IPS DF 4.7 (cell line): ENCODE measurements around the gene MAST3.

Experiments used
- DNase-seq: peaks from one replicate; pipeline ENCODE4 v3.0.0-alpha.2; 2013; ENCODE audit warnings: low spot score; ENCODE audit errors: extremely low read depth

MAST3 gene

DNA sequence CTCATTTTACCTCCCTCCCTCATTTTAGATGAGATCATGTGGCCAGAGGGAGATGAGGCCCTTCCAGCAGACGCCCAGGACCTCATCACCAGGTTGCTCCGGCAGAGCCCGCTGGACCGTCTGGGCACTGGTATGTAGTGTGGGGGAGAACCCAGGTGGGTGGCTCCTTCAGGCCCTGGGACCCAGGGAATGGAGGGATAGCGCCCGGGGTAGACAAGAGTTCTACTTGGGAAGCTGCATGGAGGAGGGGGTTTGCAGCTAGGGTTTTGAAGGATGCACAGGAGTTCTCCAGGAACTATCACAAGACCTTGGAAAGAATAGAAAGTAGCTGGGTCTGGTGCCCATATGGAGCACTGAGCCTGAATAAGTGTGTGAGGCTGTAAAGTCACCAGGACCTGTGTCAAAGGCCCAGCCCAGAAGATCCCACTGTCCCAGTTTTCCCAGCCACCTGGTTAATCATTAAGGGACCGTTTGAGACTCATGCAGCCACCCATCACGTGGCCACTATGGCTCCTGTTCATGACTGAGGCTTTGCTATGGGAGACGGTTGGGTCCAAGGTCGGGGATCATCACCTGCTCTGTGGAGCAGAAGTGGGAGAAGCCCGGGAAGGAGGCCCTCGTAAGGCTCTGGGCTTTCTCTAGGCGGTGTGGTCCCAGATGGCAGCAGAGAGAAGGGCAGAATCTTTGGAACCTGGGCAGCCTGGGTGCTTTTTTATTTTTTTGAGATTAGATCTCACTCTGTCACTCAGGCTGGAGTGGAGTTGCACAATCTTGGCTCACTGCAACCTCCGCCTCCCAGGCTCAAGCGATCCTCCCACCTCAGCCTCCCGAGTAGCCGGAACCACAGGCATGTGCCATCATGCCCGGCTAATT is 38.4 kb downstream of the MAST3 start:
- no peak for DNase-seq

DNA sequence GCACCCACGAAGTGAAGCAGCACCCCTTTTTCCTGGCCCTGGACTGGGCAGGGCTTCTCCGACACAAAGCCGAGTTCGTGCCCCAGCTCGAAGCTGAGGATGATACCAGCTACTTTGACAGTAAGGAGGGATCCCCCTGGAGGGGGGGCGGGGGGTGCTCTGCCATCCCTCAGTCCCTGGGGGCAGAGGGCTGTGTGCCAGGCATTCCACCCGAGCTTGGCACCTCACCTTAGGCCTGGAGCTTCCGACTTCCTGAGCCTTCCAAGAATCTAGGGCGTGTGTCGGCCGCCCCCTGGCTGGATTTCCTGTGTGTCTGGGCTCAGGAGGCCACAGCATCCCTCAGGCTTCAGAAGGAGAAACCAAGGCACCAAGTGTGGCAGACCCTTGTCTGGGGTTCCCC is 39.7 kb downstream of the MAST3 start:
- DNase-seq = no peak

DNA sequence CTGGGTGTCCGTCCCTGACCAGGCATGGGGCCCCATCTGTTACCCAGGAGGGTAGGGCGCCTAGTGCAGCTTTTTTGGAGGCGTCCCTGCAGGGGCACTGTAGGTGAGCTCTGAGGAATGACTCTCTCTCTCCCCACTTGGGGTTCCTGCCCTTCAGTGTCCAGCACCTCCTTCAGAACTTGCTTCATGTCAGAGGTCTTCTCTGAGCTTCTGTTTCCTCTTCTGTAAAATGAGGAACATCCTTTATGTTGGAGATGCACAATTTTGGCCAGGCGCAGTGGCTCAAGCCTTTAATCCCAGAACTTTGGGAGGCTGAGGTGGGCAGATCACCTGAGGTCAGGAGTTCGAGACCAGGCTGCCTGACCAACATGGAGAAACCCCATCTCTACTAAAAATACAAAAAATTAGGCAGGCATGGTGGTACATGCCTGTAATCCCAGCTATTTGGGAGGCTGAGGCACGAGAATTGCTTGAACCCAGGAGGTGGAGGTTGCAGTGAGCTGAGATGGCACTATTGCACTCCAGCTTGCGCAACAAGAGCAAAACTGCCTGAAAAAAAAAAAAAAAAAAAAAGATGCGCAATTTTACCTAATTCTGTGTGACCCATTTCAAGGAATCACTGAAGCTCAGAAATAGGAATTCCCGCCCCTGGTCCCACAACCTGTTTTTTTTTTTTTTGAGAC is 40.2 kb downstream of the MAST3 start:
- no peak for DNase-seq

GRCh38 chr19:18140473-18140872 is 42.9 kb downstream of the MAST3 start:
- DNase-seq = no peak

GRCh38 chr19:18141031-18141430 is 43.5 kb downstream of the MAST3 start:
- DNase-seq = no peak

DNA sequence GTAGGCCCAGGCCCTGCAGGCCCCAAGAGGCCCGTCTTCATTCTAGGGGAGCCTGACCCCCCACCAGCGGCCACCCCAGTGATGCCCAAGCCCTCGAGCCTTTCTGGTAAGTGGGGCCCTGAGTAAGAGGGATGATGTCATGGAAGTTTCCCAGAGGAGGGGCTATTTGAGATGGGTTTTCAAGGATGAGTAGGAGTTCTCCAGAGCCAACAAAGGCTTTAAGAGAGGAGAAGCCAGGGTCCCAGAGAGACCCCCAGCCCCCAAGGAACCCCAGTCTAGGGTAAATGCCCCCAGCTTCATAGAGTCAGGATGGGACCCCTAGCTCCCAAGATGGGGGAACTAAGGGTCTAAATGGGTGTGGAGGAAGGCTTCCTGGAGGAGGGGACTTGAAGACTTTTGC is 46.3 kb downstream of the MAST3 start:
- DNase-seq = no peak

GRCh38 chr19:18144361-18144760 is 46.8 kb downstream of the MAST3 start:
- DNase-seq = no peak

DNA sequence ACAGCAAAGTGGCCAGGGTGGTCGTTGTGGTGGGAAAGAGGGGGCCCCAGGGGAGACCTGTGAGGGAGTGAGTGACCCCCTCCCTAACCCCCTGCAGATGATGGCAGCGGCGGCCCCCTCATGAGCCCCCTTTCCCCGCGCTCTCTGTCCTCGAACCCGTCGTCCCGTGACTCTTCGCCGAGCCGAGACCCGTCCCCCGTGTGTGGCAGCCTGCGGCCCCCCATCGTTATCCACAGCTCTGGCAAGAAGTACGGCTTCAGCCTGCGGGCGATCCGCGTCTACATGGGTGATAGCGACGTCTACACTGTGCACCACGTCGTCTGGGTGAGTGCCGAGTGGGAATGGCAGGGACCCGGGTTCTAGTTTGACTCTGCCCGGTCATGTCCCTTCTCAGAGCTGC is 47.3 kb downstream of the MAST3 start:
- DNase-seq = no peak

- DNase-seq = no peak
These were observed 47.9 kb downstream of the MAST3 start for GRCh38 chr19:18145391-18145999.

DNA sequence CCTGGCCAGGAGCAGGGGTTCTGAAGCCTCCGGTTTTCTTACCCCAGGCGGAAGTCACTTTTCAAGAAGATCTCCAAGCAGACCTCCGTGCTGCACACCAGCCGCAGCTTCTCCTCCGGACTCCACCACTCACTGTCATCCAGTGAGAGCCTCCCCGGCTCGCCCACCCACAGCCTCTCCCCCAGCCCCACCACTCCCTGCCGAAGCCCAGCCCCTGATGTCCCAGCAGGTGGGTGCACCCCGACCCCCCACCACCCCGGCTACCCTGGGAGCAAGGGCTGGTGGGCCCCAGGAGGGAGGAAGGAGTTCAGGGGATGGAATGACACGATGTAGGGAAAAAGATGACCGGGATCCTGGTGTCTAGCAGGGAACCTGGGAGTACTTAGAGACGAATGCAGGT is 49.8 kb downstream of the MAST3 start:
- DNase-seq = no peak

GRCh38 chr19:18149596-18149975 is 52.0 kb downstream of the MAST3 start:
- DNase-seq = no peak

DNA sequence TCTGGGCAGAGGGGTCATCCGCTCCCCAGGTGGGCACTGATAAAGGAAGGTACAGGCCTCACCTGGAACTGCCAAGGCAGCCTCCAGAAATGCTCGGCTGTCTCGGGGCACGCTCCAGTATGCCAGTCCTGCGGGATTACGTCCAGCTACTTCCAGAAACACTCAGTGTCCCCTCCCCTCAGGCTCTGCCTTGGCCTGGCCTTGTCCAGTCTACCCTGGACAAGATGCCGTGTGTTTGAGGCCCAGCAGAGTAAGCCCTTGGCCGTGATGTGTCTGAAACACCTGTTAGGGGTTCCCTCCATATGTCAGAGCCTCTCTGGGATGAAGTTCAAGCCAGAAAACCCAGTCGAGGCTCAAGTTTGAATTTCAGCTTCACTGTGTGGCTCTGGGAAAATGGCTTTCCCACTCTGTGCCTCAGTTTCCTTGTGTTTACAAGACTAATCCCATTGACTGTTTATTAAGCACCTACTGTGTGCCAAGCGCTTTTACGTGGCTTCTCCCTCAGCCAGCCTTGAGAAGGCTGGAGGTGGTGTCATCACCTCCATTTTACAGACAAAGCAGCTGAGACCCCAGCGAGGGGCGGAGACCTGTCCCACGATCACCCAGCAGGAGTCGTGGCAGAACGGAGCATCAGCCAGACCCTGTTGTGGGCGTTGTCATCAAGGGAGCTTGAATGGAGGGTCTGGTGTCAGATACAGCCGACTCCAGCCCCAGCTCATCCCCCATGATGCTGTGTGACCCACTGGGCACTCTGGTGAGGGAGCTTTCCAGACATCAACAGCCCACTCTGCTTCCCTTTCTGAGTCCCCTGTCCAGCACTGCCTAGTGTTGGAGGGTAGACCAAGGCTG is 53.4 kb downstream of the MAST3 start:
- no peak for DNase-seq

- peak; percentile 98 for DNase-seq
These were observed 54.9 kb downstream of the MAST3 start for GRCh38 chr19:18152442-18152816.

DNA sequence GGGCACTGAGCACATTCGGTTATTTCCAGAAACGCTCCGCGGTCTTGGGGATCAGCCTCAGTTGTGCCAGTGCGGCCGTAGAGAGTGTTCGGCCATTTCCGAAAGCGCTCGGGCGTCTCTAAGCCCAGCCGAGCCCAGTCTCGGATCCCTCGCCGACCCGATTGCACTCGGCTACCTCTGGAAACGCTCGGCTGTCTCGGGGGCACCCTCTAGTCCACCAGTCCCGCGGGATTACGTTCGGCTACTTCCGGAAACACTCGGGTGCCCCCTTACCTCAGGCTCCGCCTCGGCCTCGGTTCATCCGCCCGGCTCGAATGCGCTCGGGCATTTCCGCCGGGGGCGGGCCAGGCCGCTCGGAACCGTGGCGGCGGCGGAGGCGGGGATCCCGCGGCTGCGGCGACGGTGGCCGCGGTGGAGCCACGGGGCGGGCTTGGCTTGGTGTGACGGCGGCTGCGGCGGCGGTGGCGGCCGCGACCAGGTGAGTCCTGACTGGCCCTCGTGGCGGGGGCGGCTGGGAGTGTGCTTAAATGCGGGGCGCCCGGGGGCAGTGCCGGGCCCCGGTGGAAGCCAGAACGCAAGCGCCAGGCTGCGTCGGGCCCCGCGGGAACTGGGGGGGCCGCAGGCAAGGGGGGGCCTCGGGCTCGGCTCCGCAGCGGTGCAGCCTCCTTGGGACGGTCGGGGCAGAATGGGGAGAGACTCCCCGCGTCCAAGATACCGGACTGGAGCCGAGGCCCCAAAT is 55.4 kb downstream of the MAST3 start, which contains the start of gene PIK3R2:
Gene PIK3R2, plus strand, starts transcription at position 347 of the 739 bp plus-strand sequence. CDS start 2,717 bp downstream, outside the sequence.
- peak; percentile 97 for DNase-seq

DNA sequence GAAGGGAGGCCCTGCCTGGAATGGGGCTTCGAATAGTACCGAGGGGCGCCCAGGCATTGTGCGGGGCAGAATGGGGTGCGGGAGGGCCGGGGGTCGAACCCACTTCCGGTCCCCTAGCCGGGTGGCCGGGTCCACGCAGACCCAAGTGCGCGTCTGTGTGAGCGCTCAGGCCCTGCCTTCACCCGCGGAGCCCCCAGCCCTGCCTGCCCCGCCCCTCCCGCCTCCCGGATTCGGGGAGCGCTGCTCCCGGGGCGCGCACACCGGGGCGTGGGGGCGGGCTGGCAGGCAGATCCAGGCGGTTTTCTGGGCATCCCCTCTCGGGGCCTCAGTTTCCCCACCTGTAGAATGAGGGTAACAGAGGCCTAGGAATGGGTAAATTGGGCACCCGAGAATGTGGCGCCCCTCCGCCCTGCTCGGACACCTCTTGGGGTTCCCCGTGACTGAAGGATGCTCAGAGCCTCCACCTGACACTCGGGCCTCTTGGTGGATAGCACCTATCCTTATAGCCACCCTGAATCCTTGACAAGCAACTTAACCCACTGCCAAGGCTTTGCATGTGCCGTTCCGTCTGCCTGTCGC is 56.1 kb downstream of the MAST3 start:
- DNase-seq = no peak

- no peak for DNase-seq
These were observed 57.8 kb downstream of the MAST3 start for GRCh38 chr19:18155095-18156087.

GRCh38 chr19:18156268-18156667 is 58.7 kb downstream of the MAST3 start:
- no peak for DNase-seq

DNA sequence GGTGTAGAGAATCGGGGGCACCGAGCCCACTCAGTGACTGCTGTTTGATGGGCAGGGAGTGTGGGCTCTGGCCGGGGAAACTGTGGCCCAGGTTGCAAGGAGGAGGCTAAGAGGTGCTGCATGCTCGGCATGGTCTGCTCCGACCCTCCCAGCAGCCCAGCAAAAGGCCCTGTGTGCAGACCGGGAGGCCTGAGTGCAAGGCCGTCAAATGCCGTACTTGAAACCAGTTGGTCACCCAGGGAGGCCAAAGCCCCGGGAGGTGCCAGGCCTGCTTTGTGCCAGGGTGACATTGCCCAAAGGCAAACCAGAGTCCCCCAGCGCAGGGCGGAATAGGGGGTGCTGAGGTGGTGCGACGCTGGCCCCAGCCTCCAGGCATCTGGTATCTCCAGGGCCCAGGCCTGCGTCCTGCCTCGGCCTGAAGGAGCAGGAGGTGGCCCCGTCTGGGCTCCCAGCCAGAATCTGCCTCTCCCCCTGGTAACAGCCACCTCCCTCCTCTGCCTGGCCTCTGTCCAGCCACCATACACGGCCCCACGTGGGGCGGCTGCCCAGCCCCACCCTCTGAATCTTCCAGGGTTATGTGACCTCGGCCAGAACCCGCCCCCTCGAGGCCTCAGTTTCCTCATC is 59.4 kb downstream of the MAST3 start:
- DNase-seq = no peak
